NCI-H345 treated with DMSO at 0.1 percent for 48 hours (cell line): ENCODE data around the gene EVA1C.
"Not testable (repeated sequence)": the region's sequence is repeated elsewhere in the genome, so short reads cannot be mapped to it uniquely, and the experiment has no call there.

Experiments used
- DNase-seq: peaks from one replicate; lab custom pipeline; 2025; ENCODE audit not compliant: unreplicated experiment; lab: John Stamatoyannopoulos, UW

The EVA1C gene

DNA sequence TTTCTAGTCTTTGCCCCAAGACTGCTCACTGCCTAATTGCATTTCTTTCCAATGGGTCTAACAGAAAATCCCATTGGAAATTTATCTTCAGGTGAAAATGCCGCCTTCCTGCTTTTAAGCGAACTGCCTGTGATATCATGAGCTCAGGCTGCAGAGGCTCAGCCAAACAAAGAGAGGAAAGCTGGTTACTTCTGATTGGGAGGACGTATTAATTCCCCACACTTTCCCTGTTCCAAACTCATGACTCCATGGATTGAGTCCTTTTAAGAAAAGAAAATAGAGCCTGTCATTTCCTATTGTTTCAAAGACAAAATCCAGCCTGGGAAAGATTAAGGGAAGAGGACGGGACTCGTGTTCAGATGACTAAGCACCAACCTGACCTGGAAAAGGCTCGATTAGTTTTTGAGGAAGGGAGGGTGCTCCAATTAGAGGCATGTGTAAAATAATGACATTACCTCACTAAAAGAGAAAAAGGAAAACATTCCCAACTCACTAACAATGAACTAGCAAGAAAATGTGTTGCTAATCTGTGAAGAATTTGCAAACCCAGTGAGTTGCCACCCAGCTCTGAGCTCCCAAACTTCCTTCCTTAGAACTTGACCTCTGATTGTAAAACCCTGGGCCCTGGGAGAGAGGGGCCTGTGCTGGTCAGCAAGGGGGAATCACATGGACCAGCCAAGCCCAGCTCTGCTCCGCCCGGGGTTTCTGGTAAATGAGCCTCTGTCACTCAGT, 111.6 kb downstream of the EVA1C start:
- no peak for DNase-seq

GRCh38 chr21:32525282-32525681, 112.8 kb downstream of the EVA1C start:
- DNase-seq = no peak

DNA sequence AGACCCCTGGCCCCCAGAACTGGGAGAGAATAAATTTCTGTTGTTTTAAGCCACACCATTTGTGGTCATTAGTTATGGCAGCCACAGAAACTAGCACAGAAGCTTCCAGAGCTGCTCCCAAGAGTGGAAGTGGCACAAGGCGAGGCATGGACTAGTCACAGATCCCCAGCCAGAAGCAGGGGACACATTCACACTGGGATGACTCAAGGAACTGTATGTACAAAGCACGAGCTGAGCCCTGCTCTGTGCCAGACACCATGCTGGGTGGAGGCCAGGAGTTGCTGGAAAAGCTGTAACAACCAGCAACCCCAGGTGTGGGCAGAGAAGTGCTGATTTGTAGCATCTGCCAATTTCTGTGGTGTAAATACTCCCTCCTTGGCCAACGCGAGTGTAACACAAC, 117.2 kb downstream of the EVA1C start:
- no peak for DNase-seq

- not testable (repeated sequence) for DNase-seq
Observed at GRCh38 chr21:32530809-32531208, 118.3 kb downstream of the EVA1C start.

DNA sequence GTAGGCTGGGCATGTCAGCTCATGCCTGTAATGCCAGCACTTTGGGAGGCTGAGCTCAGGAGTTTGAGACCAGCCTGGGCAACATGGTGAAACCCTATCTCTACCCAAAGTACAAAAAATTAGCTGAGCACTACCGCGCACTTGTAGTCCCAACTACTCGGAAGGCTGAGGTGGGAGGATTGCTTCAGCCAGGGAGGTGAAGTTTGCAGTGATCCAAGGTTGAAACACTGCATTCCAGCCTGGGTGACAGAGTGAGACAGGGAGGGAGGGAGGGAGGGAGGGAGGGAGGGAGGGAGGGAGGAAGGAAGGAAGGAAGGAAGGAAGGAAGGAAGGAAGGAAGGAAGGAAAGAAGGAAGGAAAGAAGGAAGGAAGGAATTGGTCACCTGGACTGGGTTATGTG, 119.1 kb downstream of the EVA1C start:
- not testable (repeated sequence) for DNase-seq

GRCh38 chr21:32532636-32533035, 120.1 kb downstream of the EVA1C start:
- no peak for DNase-seq

DNA sequence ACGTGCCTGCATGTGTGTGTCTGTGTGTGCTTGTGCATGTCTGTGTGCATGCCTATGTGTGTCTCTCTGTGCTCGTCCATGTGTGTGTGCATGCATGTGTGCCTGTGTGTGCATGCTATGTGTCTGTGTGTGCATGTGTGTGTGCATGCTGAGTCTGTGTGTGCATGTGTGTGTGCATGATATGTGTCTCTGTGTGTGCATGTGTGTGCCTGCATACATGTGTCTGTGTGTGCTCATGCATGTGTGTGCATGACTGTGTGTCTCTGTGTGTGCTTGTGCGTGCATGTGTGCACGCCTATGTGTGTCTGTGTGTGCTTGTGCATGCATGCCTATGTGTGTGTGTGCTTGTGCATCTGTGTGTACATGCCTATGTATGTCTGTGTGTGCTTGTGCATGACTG, 120.5 kb downstream of the EVA1C start:
- no peak for DNase-seq

DNA sequence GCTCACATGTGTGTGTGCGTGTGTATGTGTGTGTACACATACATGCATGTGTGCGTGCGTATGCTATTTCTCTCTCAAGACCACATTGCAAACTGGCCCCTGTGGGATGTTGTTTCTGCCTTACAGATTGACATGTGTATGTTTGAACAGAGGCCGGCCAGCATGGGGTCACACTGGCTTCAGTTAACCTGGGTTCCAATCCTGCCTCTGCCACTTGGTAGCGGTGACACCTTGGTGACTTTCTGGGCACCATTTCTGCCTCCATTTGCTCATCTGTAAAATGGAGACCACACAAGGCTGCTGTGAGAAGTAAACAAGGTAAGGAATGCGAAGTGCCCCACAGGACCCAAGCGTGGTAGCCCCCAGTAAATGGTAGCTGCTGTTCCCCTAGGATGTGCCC, 121.1 kb downstream of the EVA1C start:
- DNase-seq = no peak

DNA sequence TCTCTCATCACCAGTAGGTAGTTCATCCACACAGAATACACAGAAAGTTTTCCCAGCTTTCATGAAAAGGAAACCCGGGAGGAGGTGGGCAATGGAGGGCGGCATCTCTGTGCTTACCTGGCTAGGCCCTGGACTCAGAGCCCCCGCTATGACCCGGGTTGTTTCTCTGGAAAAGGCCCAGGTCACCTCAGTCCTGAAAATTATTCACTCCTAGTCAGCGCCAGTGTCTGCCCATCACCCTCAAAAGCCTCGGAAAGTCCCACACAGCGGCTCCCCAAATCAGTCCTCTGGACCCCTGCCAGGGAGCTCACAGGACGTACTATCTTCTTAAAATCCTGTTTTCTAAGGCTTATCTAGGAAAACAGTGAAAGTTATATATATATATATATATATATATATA, 121.6 kb downstream of the EVA1C start:
- no peak for DNase-seq

DNA sequence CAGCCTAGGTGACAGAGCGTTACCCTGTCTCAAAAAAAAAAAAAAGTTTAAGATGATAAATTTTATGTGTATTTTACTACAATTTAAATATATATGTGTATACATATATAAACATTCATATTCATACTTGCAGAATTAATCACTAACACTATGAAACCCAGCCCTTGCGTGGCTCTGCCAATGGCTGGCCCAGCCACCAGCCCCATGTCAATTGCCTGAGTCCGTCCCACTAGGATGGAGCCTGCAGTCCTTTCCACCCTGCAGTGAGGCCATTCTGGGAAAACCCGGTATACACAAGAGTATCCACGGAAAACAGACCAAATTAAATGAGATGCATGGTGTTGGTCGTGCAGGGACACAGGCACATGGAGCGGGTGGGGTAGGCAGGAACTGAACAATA, 123.1 kb downstream of the EVA1C start:
- no peak for DNase-seq

DNA sequence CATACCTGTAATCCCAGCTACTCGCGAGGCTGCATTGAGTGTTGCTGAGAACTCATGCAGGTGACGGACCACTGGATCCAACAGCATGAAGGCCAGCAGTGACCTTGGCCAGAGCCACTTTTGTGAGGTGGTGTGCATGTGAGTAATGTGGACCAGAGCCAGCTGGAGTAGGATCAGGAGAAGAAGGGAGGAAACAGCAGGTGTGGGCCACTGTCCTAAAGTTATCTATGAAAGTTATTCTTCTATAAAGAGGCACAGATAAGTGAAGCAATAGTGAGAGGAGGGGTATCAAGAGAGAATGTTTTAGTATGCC, 125.0 kb downstream of the EVA1C start:
- DNase-seq = no peak

DNA sequence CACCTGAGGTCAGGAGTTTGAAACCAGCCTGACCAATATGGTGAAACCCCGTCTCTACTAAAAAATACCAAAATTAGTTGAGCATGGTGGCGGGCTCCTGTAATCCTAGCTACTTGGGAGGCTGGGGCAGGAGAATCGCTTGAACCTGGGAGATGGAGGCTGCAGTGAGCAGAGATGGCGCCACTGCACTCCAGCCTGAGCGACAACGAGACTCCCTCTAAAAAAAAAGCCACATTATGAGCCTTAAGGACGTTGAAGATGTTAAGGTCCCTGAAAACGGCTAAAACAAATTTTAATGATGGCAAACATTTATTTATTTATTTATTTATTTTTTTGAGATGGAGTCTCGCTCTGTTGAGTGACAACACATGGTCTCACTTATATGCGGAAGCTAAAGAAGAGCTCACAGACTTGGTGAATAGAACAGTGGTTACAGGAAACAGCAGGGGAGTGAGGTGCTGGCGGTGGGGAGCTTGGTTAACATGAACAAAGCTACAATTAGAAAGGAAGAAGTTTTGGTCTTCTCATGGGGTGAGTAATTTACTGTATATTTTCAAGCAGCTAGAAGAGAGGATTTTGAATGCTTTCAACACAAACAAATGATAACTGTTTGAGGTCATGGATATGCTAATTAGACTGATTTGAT, 125.8 kb downstream of the EVA1C start:
- DNase-seq = no peak

- DNase-seq = no peak
Observed at GRCh38 chr21:32539378-32539777, 126.9 kb downstream of the EVA1C start.

DNA sequence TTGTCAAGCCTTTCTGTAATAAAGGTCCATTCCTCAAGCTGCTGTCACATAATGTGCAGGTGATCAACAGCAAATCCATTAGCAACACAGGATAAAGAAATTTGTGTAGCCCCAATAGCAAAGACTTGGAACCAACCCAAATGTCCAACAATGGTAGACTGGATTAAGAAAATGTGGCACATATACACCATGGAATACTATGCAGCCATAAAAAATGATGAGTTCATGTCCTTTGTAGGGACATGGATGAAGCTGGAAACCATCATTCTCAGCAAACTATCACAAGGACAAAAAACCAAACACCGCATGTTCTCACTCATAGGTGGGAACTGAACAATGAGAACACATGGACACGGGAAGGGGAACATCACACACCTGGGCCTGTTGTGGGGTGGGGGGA, 130.6 kb downstream of the EVA1C start:
- not testable (repeated sequence) for DNase-seq

- no peak for DNase-seq
Observed at GRCh38 chr21:32543975-32544374, 131.5 kb downstream of the EVA1C start.

GRCh38 chr21:32544697-32545096, 132.2 kb downstream of the EVA1C start:
- no peak for DNase-seq

DNA sequence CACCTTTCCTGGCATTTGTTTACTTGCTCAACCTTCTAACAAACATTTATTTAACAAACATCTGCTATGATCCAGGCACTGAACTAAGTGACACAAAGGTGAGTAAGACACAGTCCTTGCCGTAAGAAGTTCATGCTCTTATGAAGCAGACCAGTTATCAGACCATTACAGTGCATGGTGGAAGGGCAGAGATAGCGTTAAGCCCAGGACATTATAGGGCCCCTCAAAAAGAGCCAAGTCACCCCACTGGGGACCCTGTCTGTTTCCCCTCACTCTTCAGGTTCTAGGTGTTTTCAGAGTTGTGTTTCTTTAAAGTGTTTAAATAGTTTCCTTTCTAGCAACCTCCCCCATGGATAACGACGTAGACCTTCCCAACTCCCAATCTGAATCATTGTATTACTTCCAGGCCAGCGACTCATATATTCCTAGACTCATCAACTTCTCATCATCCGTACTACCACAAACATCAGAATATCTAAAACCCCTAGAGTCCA, 133.5 kb downstream of the EVA1C start:
- no peak for DNase-seq

DNA sequence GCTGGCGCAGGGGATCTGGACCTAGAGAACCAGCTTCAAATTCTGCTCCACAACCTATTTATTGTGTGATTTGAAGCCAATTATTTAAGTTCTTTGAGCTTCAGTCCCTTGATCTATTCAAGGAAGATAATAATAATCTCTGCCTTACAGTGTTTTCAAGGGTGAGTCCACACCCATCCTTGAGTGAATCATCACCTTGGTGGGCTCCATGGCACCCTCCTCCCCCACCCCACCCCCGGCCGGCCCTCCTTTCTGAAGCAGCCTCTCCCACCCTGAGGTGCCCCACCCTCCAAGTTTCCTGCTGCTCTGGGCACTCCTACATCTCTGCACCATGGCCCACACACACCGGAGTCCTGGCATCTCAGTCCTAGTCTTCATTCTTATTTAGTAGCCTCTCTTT, 134.5 kb downstream of the EVA1C start:
- DNase-seq = no peak

DNA sequence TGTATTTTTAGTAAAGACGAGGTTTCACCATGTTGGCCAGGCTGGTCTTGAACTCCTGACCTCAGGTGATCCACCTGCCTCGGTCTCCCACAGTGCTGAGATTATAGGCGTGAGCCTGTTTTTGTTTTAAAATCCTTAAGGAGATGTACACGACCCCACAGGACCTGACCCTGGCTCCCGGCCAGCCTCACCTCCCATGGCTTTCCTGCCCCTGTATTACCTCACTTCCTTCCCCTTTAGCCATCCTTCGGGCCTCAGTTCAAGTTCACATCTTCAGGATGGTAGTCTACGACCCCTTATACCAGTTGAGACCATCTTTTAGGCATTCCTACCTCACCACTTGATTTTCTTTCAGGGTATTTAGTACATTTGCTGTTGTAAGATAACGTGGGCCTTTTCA, 136.5 kb downstream of the EVA1C start:
- DNase-seq = no peak

GRCh38 chr21:32549440-32549839, 136.9 kb downstream of the EVA1C start:
- no peak for DNase-seq

- no peak for DNase-seq
Observed at GRCh38 chr21:32549886-32550285, 137.4 kb downstream of the EVA1C start.

GRCh38 chr21:32554832-32555638, 142.5 kb downstream of the EVA1C start:
- no peak for DNase-seq
